HG03520 (cell line): ENCODE data around the gene CBFA2T2.

Experiments
- ATAC-seq: cut with Tn5 transposase; IDR thresholded peaks from one replicate; pipeline ENCODE4 v1.9.1; 2021; ENCODE audit warnings: mild to moderate bottlenecking, moderate library complexity; ENCODE audit not compliant: unreplicated experiment

CBFA2T2 gene

DNA sequence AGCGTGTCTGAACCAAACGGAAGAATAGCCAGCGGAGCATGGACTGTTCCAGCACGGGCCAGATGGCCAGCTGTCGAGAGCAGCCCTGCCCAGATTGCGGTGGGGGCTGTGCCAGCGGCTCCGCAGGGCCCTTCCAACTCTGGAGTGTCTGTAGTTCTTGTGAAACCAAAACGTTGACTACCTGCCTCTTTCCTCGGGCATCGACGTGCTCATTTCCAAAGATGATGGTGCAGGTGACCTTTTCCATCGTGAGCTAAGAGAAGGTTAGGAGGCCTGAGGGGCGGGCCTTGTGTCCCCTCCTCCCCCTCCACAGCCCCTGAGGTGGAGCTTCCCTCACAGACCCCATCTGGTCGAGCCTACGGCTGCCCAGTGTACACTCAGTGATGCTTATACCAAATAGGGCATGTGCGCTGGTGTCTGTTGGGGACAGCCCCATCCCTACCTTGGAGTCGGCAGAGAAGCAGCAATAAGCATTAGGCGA is 159.3 kb downstream of the CBFA2T2 start:
- ATAC-seq = no peak

DNA sequence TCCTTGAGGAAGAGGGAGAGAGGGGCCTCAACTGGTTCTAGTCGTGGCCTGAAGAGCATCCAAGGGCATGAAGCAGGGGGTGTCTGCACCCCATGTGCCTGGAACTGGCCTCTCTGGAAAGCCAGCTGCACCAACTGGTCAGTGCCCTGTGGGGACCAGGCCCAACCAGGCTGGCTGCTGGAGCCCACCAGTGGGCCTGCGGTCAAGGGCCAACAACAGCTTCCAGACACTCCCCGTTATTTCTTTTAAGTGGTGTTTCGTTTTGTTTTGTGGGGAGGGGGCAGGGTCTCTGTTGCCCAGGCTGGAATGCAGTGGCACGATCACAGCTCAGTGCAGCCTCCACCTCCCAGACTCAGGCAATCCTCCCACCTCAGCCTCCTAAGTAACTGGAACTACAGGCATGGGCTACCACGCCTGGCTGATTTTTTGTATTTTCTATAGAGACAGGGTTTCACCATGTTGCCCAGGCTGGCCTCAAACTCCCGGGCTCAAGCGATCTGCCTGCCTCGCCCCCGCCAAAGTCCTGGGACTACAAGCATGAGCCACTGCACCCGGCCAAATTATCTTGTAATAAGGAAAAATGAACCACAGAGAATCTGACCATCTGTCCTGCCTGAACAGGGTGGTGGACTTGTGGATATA is 160.3 kb downstream of the CBFA2T2 start:
- no peak for ATAC-seq

DNA sequence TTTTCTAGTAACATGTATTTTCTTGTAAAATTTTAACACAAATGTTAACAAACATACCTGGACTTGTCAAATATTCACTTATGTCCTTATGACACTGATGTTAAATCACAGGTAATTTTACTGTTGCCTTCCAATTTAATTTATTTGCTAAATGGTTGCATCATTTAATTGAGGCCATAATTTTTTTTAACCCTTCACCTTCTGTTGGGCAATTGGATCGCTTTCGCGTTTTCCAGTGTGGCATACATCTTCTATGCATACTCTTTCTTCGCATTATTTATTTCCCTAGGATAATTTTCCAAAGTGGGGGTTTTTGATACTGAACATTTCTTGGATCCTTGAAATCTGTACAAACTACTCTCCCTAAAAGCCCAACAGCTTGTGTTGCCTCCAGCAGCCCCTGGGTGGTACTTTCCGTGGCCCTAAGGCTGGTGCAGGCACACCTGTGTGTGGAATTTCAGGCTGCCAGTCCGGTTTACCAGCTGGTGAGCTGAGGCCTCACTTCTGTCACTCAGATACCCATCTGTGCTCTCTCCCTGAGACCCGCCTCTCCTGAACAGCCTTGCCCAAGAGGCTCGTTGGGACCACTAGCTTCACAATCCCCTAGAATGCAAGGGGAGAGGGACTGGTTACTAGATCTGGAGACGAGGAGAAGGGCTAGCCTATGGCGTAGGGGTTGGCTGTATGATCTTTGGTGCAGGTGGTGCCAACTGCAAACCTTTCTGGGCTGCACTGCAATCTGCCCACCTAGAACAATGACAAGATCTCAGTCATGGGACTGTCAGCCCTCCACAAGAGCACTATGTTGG is 161.1 kb downstream of the CBFA2T2 start:
- ATAC-seq = no peak

DNA sequence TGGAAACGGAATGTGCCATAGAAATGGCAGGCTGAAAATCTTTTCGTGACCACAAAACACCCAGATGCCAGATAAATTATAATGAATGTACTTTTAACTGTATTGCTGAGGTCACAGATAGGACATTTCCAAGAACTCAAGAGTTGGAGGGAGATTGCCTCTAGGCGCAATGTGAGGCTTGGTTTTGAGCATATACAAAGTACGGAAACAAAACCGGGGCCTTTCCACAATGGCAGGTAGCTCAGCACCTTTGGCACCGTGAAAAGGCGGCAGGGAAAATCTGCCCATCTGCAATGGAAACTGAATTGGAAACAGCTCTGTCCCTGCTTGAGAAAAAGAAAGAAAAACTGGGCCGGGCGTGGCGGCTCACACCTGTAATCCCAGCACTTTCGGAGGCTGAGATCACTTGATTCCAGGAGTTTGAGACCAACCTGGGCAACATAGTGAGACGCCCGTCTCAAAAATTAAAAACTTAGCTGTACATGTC is 161.7 kb downstream of the CBFA2T2 start:
- no peak for ATAC-seq

DNA sequence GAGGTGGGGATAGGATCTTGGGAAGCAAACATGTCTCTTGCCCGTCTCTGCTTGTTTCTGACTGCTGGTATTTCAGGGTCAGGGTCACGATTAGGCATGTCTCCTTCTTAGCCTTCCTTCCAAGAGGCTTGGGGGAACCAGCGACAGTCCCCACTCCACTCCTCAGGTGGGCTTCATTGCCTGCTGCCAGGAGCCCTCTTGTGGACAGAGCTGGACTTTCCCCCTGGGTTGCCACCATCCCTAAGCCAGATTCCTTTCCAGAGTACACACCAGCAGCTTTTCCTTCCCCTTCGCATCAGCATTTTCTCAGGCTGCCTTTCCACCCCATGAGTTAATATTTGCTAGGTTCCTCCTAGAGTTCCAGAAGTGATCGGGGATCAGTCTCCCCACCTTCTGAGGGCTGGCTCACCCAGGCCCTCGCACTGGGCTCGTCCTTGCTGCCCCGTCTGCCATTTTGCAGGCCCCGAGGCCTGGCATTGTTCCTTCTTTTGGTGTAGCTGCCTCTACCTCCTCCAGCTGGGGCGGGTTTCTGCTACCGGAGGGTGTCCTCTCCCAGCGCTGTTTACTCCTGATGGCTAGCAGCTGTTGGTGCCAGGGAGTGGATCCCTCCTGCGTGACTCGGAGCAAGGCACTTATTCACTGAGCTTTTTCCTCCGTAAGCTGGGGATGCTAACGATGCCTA is 163.5 kb downstream of the CBFA2T2 start:
- no peak for ATAC-seq

DNA sequence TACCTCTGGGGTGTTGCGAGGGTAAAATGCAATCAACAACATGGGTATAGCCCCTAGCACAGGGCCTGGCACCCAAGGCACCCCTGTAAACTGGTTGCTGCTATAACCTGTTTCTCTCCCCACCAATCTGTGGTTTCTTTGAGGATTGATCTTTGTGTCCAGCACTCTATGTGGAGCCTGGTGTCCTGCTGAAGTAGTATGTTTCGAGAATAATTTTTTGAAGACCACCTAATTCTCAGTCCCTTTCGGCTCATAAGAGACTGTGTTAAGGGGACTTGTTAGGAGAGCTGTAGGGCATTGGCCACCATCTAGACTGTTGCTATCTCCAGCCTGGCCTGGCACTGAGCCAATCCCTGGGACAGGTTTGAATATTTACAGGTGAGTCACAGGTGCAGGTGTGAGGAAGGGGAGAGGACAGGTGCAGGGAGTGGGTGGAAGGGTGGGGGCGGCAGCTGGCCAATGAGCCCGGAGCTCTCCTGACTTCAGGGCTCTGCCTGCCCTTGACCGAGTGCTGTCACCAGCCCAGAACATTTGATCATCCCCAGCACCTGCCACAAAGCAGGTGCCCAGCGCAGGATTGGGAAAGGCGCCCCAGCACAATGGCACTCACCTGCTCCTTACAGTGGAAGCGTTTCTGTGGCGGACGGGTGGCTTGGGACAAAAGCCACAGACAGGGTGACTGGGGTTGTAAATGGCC is 164.2 kb downstream of the CBFA2T2 start:
- ATAC-seq = no peak

DNA sequence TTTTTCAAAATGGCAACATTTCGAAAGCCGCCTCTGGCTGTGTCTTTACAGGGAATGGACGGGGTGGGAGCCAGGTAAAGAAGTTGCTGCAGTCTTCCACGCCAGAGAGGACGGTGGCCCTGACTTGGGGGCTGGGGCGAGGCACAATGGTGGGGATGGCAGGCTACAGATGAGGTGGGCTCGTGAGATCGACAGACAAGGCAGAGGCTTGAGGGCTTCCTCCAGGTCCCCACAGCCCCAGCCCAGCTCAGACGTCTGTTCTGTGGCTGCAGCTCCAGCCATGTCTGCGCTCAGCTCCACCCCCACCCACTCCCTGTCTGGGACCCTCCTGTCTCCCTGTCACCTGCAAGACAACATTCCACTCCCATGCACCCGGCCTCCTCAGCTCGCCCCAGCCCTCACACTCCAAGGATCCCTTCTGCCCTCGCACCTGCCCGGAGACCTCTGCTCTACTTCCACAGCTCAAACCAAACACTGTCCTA is 164.8 kb downstream of the CBFA2T2 start:
- no peak for ATAC-seq

DNA sequence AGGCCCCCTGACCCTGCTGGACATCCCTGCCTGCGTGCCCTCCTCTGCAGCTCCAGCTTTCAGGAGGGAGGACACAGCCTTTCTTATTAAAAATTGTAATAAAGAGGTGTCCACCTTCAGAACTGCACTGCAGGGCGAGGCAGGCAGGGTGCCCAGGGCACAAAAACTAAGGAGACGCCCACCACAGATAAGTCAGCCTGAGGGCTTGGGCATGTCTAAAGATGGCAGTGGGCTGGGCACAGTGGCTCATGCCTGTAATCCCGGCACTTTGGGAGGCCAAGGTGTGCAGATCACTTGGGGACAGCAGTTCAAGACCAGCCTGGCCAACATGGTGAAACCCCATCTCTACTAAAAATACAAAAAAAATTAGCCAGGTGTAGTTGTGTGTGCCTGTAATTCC is 165.3 kb downstream of the CBFA2T2 start:
- no peak for ATAC-seq

DNA sequence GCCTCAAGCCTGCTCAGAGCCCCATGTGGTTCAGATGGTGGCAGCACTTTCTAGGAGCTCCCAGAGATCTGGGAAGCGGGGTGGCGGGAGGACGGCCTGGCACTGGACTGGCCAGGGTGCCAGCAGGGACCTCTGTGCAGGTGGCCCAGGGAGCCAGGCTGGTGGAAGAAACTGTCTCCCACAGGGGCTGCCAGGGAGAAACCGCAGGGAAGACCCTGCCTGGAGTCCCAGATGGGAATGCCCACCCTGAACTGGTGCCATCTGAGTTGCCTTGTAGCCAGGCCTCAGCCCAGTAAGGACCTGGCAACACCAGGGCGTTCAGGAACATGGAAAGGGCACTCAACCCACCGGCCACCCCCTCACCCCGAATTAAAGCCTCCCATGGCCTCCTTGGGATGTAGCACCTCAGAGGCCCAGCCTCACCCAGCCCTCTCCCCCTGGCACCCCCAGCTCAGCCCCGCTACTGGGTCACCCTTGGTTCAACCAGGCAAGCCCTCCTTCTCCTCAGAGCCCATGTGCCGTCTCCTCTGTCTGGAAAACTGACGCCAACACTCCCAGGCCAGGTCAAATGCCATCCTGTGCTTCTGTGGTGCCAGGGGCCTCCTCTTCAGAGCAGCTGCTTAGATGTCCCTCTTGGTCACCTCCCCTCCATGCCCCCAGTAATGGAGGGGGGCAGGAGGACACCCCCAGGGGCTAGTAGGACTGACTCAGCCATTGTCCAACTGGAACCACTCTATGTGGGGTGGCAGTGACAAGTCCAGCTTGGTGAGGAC is 166.3 kb downstream of the CBFA2T2 start:
- ATAC-seq = no peak

DNA sequence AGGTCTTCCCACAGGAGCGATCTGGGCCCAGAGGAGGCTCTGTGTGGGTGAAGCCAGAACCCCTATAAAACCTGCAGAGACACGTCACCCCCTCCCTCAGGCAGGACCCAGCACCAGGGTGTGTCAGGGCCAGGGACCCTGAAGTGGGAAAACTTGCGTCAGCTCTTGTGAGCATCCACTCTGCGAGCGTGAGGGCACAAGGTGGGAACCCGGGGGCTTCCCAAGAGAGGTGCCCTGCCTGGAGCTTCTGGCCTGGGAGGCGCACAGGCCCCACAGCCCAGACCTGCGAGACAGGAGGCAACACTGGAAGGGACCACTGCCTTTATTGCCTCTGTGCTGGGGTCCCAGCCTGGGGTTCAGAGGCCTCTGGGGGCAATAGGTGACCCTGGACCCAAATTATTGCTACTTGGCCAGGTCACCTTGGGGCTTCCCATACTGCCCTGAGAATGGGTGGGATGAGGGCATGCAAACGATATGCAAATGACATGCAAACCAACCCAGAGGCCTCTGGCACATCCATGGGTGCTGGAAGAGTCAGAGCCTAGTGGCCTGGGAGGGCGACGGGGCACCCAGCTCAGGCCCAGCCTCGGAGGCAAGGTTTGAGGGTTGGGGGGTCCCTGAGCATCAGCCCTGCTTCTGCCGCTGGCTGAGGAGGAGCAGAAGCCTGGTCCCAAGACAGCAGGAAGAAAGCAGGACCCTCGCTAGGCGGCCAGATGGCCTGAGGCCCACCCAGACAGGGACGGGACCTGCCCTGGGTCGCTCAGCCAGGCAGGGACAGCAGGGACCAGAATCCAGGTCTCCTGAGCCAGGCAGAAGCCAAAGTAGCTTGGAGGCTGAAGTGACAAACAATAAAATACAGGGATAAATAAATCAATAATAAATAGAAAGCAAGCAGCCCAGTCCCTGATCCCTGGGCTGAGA is 167.1 kb downstream of the CBFA2T2 start:
- ATAC-seq = no peak

DNA sequence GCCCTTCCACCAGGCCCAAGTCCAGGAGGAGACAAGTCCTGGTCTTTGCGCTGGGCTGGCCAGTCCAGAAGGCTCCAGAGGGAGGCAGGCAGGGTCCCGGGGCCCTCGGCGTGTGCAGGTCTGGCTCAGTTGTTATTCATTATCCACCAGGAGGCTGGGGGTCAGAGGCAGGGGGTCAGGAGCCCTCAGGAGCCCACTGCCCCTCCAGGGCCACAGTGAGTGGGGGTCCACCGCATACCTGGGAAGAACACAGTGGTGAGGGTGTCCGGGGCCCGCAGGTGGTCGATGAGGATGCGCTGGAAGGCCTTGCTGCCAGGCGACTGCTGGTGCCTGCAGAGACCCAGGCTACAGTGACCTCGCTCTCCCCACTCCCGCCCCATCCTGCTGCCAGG is 167.8 kb downstream of the CBFA2T2 start:
- no peak for ATAC-seq

DNA sequence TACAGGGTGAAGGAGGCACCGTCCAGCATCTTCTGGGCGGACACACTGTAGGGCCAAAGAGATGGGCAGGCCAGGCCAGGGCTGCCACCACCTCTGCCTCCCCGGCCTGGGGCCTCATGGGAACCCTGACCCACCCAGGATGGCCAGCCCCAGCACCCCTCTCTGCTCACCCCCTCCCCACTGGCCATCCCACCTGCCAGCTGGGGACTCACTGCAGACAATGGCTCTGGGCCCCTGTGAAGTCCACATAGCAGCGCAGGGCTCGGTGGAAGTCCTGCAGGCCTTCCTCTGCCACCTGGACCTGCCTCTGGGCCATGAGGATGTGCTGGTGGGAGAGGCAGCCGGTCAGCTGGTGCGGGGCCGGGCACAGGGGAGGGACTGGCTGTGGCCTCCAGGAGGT is 168.6 kb downstream of the CBFA2T2 start:
- ATAC-seq = no peak

DNA sequence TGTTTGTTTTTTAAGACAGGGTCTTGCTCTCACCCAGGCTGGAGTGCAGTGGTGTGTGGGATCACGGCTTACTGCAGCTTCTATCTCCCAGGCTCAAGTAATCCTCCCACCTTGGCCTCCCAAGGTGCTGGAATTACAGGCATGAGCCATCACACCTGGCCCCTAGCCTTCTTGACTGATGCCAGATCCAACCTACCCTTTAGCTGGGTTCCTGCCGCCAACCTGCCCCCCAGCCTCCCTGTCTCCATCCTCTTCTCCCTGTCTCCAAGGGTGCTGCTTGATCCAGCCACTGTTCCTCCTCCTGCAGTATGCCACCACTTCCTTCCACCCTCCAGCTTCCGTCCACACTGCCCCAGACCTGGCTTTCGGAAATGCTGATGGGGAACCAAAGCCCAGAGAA is 169.0 kb downstream of the CBFA2T2 start:
- ATAC-seq = no peak

DNA sequence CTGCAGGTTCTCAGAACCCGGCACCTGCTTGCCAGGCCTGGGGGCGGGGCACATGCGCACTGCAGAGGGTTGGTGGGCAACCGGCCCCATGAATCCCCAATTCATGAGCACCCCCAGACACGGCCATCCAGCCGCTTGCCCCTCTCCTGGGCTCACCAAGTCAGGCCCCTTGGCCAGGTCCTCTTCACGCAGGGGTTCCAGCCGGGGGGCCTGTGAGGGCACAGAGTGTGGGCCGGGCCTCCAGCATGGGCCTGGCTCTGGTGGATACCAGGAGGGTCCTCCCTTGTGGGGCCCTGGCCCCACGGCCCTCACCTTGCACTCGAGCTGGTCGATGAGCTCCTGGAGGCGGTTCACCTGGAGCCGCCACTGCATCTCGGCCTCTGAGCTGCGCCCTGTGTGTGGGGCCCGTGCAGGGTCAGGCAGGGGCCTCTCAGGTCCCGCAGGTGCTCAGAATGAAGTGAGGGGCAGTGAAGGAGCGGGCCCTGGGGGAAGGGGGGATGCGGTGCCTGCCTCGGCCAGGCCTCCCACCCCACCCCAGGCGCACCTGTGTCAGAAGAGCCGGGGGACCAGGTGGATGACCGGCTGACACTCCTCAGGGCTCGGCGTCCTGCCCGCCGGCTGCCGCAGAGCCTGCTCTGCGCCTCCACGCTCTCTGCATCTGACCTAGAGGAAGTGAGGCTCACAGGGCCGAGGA is 169.6 kb downstream of the CBFA2T2 start:
- ATAC-seq = no peak

DNA sequence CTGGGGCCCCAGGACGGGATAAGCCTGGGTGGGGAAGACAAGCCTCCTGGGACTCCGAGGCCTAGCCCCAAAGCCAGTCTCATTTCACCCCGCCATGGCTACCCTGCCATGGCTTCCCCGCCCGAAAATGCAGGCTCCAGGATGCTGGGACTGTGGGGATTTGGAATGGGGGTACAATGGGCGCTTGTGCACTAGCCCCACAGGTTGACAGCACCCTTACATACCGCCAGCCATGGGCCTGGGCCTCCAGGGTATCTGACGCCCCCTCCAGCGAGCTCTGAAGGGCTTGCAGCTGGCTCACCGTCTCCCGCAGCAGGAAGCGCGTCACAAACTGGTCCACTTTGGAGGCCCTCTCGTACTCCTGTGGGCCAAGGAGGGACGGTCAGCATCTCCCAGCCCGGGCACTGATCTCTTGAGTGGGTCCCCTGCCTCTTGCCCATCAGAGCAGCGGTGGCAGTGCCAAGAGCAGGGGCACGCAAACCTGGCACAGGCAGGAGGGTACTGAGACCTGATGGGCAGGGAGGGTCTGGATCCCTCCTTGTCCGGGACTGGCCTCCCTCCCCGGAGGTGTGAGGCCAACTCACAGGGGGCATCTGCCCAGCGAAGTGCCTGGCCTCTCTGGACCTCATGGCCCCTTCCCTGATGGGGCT is 170.3 kb downstream of the CBFA2T2 start:
- no peak for ATAC-seq

DNA sequence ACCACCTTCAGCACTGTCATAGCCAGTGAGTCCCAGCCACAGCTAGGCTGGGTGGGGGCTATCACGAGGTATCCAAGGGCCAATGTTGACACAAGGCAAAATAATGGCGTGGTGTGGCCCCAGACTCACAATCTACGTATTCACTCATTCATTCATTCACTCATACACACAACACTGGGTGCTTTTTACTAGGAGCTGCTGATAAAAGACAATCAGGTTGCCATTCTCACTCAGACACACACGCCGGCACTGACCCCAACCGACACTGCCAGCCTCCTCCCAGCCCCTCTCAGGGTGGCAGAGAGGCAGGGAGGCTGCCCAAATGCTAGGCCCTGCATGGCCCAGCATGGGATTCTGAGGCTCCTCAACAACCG is 170.8 kb downstream of the CBFA2T2 start:
- ATAC-seq = no peak

DNA sequence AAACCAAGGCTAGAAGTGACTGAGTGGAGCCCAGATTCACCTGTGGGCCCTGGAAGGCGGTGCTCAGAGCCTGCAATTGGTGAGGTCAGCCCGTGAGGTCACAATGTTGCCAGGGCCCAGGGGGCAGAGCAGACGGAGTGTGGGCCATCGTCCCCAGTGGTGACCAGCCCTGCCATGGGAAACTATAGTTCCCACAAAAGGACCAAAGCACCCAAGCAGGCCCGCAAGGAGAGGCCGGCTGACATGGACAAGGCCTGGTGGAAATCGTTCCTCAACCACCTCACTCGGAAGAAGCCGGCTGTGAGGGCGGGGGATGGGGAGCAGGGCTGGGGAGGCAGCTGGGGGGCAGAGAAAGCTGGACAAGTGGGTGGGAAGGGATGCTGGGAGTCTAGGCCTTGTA is 172.3 kb downstream of the CBFA2T2 start, which contains the start of gene C20orf144:
Gene C20orf144 (plus strand): TSS at position 156 of the 400 bp plus-strand sequence. CDS start 19 bp downstream, at position 175.
- no peak for ATAC-seq
